NCI-H82 treated with DMSO at 0.1 percent for 48 hours (cell line): ENCODE results near the gene RNF123.
"Not testable (repeated sequence)": the region's sequence is repeated elsewhere in the genome, so short reads cannot be mapped to it uniquely, and the experiment has no call there.

Source experiments
- DNase-seq: peaks from one replicate; lab custom pipeline; 2025; ENCODE audit not compliant: unreplicated experiment; lab: John Stamatoyannopoulos, UW

Gene RNF123

DNA sequence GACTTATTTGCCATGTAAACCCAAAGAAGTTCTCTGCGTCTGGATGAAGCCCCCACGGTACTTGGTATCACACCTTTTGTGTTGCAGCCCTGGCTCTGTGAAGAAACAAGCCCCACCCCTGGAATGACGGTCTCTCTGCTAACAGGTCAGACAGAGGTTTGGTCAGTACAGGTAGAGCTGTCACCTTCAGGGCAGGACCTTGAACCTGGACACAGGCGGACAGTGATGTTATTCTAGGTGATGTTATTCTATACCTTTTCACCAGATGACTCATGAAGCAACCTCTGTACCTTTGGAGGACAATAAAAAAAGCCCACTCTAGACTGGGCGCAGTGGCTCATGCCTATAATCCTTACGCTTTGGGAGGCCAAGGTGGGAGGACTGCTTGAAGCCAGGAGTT is 45.4 kb downstream of the RNF123 start:
- no peak for DNase-seq

DNA sequence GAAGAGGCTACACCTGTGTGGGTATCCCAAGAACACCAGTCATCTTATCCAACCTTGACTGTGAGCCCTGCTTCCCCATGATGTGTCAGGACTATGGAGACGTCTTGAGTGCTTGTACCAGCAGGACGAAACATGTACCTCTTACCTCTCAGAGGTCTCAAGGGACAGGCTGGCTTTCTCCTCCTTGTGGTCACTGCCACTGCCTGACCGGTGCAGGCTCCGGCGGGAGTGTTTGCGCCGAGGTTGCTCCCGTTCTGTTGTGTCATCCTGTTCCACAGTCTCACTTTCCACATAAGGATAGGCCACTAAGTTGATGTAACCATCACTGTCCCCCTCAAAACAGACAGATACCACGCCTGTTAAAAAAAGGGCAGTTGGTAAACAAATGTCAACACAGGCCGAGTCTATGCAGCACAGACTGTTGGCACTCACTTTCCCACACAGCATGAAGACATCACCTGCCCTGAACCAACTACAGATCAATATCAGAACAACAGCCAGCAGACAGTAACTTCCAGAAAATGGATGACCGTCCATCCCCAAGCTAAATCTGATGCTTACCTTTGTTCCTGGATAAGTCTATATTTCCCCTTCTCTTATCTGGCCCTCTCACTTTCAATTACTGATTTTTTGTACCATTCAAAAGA is 48.8 kb downstream of the RNF123 start:
- DNase-seq: no peak

DNA sequence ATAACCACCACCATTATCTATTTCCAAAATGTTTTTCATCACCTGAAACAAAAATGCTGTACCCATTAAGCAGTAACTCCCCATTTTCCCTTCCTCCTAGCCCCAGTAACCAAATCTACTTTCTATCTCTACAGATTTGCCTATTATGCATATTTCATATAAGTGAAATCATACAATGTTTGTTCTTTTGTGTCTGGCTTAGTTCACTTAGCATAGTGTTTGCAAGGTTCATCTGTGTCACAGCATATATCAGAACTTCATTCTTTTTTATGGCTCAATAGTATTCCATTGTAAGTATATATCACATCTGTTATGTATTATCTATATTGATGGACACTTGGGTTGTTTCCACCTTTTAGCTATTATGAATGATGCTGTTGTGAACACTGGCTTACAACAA is 51.1 kb downstream of the RNF123 start:
- DNase-seq: no peak

DNA sequence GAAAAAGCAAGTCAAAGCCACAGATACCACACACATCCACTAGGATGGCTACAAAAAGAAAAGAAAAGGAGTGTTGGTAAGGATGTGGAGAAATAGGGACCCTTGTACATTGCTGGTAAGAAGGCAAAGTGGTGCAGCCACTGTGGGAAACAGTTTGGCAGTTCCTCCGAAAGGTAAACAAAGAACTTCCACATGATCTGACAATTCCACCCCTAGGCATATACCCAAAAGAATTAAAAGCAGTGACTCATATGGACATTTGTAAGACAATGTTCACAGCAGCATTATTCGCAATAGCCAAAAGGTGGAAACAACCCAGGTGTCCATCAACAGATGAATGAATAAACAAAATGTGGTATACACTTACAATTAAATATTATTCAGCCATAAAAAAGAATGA is 56.6 kb downstream of the RNF123 start:
- DNase-seq: no peak

DNA sequence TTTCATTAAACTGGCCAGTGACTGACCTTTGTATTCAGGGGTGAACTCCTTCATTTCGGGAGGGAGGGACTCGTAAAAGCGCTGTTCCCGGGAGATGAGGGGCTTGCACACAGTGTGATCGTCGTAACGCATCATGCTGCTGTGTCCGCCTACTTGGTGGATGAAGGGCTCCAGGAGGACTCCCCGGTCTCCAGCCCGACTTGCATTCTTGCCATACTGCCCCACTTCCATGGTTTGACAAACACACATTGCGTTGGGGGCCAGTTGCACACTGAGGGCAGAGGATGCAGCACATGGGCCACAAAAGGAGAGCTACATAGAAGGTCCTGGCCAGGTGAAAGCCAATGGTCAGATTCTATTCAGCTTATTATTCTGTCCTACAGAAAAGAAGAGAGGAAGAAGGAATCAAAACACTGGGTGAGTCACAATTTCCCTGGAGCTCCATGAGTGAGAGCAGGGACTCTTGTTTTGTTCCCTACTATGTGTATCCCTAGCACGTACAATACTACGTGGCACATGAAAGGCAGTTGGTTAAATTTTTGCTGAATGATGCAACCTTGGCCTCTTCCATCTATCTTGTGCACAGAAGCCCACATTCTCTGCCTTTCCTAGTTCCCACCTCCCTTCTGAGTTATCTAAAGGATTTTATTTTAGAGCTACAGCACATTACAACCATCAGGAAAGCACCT is 58.6 kb downstream of the RNF123 start:
- DNase-seq: no peak

DNA sequence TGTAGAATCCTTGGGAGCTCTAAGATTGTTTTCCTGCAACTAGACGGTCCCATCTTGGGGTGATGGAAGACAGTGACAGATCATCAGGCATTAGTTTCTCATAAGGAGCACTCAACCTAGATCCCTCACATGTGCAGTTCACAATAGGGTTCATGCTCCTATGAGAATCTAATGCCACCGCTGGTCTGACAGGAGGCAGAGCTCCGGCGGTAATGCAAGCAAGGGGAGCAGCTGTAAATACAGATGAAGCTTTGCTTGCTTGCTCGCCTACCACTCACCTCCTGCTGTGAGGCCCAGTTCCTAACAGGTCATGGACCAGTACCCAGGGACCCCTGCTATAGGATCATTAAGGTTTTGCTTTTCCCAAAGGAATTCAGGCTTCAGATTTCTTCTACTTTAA is 59.5 kb downstream of the RNF123 start:
- not testable (repeated sequence) for DNase-seq

DNA sequence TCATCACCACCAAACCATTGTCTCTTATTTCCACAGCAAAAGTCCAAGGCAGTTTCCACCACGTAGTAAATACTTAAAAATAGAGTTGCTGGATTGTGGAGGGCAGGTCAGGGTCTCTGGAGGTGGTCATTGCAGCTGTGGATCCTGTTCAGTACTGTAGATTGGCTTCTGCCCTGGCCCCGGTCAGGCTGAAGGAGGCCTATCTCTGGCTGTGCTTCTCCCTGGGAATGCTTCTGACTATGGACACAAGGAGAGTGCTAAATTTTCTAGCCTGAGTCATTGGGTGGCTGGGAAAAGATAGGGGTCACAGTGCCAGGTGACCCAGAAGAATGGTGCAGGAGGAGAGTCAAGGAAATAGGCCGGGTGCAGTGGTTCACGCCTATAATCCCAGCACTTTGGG is 60.7 kb downstream of the RNF123 start:
- DNase-seq: no peak

DNA sequence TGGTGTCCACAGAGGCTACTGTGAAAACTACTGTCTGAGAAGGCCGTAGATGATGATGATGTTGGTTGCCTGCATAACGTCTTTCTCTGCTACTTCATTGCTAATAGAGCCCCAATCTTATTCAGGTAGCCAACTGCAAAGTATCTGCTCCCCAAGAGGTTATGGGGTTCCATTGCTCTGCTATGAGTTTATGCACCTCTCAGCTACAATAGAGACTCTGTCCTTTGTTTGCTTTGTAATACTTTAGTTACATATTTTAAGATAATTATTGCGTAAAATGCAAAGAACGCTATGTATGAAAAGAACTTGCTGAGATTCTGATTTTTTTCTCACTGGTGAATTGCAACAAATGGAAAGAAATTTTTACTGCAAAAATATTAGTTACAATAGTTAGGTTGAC is 62.1 kb downstream of the RNF123 start:
- DNase-seq: no peak

DNA sequence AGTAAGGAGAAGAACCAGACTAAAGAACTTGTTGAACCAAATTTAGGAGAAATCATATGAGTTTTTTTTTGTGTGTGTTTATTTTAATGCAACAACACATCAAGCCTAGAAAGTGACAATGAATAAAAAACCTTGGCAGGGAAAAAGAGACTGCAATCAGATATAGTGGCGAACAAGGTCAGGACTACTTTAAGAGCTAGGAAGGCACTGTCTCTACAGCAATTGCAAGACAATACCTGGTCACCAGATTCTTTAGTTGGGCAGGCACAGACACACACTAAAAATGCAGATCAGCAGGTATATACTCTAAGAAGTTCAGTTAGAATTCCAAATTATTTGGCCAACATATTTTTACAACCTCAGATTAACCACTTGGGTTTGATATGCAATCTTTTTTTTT is 65.2 kb downstream of the RNF123 start:
- no peak for DNase-seq

DNA sequence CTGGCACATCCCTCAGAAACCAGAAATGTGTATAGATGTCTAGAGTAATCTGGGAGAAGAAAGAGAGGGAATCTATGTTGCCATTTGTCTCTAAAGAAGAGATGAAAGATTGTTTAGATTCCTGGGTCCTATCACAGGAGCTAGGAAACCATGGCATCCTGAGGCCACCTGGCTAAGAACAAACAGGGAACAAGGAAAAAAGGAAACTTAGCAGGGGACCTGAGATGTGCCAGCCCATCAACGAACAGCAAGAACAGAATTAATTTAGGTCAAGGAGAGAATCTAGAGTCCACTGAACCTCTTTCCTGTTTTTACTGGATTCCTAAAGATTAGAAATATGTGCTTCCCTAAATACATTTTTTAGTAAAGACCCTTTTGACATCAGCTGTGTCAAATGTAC is 66.7 kb downstream of the RNF123 start:
- DNase-seq: no peak

DNA sequence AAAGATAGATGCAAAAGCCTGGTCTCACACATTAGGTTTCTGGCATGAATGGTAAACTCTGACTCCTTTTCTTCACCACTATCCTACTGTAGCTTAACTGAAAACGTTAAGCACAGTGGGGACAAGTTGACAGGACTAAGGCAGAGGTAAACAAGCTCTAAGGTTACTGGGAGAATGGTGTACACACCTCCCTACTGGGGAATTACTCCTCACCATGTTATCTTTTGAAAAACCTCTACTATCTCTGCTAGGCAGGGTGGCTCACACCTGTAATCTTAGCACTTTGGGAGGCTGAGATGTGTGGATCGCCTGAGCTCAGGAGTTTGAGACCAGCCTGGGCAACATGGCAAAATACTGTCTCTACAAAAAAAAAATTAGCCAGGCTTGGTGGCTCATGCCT is 67.8 kb downstream of the RNF123 start:
- no peak for DNase-seq

DNA sequence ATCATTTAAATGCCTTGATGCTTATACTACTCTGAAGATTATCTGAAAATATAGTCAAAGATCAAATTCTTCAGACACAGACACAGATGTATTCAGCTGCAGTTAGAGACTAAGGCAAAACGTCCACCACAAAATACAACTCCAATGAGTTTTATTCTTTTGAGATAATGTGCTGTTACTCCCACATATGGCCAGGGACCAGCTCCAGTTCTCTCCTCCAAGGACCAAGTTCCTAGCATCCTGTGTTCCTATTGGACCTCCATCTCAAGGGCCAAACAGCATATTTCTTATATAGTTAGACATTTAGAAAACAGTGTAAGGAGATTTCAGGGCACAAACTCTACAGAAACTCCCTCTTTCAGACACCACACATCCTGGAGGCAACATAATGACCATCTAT is 69.9 kb downstream of the RNF123 start:
- no peak for DNase-seq

DNA sequence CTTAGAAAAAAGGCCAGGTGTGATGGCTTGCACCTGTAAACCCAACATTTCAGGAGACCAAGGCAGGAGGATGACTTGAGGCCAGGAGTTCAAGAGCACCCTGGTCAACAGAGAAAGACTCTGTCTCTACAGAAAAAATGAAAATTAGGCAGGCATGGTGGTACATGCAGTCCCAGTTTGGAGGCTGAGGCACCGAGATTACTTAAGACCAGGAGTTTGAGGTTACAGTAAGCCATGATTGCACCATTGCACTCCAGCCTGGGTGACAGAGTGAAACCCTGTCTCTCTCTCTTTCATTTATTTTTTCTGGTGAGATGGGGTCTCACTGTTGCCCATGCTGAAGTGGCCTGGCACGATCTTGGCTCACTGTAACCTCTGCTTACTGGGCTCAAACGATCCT is 72.3 kb downstream of the RNF123 start:
- DNase-seq: no peak

DNA sequence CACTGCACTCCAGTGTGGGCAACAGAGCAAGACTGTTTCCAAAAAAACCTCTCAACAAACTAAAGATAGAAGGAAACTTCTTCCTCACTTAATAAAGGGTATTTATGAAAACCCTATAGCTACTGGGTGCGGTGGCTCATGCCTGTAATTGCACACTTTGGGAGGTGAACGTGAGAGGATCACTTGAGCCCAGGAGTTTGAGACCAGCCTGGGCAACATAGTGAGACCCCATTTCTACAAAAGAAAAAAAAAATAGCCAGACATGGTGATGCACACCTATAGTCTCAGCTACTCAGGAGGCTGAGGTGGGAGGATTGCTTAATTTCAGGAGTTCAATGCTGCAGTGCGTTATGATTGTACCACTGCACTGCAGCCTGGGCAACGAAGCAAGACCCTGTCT is 74.6 kb downstream of the RNF123 start:
- no peak for DNase-seq

DNA sequence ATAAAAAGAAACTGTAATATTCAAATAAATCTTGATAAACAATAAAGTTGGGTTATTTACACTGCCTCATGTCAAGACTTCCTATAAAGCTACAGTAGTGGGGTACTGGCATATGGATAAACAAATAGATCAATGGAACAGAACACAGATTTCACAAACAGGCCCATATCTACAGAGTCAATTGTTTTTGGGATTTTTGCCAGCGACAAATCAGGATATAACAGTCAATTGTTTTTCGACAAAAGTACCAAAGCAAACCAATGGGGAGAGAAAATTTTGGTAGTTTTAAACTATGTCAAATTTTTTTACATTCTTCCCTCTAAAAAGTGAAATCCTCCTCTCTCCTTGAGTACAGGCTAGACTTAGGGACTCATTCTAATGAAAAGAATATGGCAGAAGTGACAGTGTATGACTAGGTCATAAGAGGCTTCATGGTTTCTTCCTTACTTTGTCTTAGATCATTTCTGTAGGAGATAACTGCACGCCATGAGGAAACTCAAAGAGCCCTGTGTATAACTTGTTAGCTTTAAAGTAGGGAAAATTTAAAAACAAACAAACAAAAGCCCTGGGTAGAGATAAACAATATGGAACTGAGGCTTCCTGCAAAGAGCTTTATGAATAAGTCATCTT is 80.0 kb downstream of the RNF123 start:
- DNase-seq: no peak

DNA sequence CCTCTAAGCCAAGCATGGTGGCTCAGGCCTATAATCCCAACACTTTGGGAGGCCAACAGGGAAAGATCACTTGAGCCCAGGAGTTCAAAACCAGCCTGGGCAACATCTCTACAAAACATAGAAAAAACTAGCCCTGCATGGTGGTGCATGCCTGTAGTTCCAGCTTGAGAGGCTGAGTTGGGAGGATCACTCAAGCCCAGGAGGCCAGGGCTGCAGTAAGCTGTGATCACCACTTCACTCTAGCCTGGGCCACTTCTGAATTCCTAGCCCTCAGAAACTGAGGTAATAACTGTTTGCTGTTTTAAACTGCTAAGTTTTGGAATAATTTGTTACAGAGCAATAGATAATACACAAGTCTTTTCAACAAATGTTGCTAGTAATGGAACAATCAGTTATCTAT is 80.6 kb downstream of the RNF123 start:
- no peak for DNase-seq
